Activated T-helper 2 cell treated with anti-CD3 and anti-CD28 coated beads, Interferon-gamma antibody, Interleukin-2, Interleukin-4, amounts not matched to agents 10 μg/mL and 5 μg/mL and 100 μg/mL, durations not matched to agents 14 hours and 24 hours and 36 hours (primary cell): ENCODE results near the gene FOXO3. TPM values are rescaled to one million over a fixed set of nuclear protein-coding genes. Genes with fewer than 3 reads are reported as not detected.
"Not testable (repeated sequence)": the region's sequence is repeated elsewhere in the genome, so short reads cannot be mapped to it uniquely, and the experiment has no call there.

Experiments used
- DNase-seq: peaks from one replicate; pipeline ENCODE4 v3.0.0; 2021; ENCODE audit warnings: low spot score
- H3K27ac Mint-ChIP-seq: one replicate; pipeline ENCODE4 v1.8.0; 2021; ENCODE audit warnings: mixed read lengths
- H3K27me3 Mint-ChIP-seq: one replicate; pipeline ENCODE4 v1.8.0; 2021; ENCODE audit warnings: low read depth, mixed read lengths
- H3K36me3 Mint-ChIP-seq: one replicate; pipeline ENCODE4 v1.8.0; 2021; ENCODE audit warnings: low read depth, mixed read lengths
- H3K4me1 Mint-ChIP-seq: one replicate; pipeline ENCODE4 v1.8.0; 2021; ENCODE audit warnings: low read depth, mixed read lengths
- H3K4me3 Mint-ChIP-seq: one replicate; pipeline ENCODE4 v1.8.0; 2021; ENCODE audit warnings: low read depth, mild to moderate bottlenecking, moderate library complexity, mixed read lengths
- H3K9me3 Mint-ChIP-seq: one replicate; pipeline ENCODE4 v1.8.0; 2021; ENCODE audit warnings: mixed read lengths
- intact Hi-C: fragments of 100-400 bp; cut with micrococcal nuclease; formaldehyde crosslinking; loops from one replicate; pipeline ENCODE4 v1.15.1; 2023
- total RNA-seq: library from RNA; stranded (reverse); gene quantifications from 2 replicates; pipeline ENCODE4 v1.2.3, GENCODE V29; 2022

FOXO3 gene
- total RNA-seq, result 4.7 and 5.8 TPM in 2 replicates

- Mint-ChIP-seq H3K9me3 (no peaks in the 10 kb centered on the region), H3K27ac (peak within 1 kb of the TSS; percentile 38), H3K36me3 (peaks cover 15% of the 10 kb centered on the region), H3K4me1 (peaks cover 35% of the 10 kb centered on the region), H3K27me3 (peaks cover 29% of the 10 kb centered on the region), H3K4me3 (peak within 1 kb of the TSS; percentile 79)
- intact Hi-C loops, result no loop called here
- DNase-seq, result peak; percentile 46
These were observed at the start of gene FOXO3 for GRCh38 chr6:108560463-108561308. FOXO3 (plus strand) TSS chr6:108560917; CDS start chr6:108561209, 292 bp downstream.

- no peak for DNase-seq
- Mint-ChIP-seq H3K27ac (no peak overlapping the region), H3K4me3 (no peak overlapping the region), H3K36me3 (no peaks in the 10 kb centered on the region), H3K9me3 (no peaks in the 10 kb centered on the region), H3K27me3 (peaks cover 6% of the 10 kb centered on the region), H3K4me1 (no peaks in the 10 kb centered on the region)
- intact Hi-C loops, result no loop called here
These were observed 41.8 kb upstream of the FOXO3 start for GRCh38 chr6:108518714-108519576.

- H3K4me1 Mint-ChIP-seq, result no peaks in the 10 kb centered on the region
- intact Hi-C loops, result no loop called here
- no peaks in the 10 kb centered on the region for H3K9me3 Mint-ChIP-seq
- no peaks in the 10 kb centered on the region for H3K36me3 Mint-ChIP-seq
- peaks cover 9% of the 10 kb centered on the region for H3K27me3 Mint-ChIP-seq
- DNase-seq, result no peak
- no peak overlapping the region for H3K4me3 Mint-ChIP-seq
- H3K27ac Mint-ChIP-seq, result no peak overlapping the region
These were observed 39.1 kb upstream of the FOXO3 start for GRCh38 chr6:108521616-108522107.

DNA sequence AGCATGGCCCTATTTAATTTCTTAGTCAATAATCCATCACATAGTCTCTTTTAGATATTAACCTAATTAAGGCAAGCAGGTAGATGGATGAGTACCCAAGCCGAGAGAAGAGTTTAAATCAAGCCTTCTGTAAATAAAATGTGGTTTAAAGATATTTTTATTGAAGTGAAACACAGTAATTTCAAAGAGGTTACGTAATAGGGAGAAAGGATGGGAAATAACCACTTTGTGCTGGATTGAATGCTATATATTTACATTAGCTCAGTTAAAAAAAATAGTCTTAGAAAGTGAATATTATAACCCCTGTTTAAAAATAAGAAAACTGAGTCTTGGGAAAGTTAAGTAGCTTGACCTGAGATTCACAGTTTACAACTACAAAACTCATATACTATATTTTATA lies 37.0 kb upstream of the FOXO3 start:
- no peak overlapping the region for H3K4me3 Mint-ChIP-seq
- H3K27ac Mint-ChIP-seq, result no peak overlapping the region
- DNase-seq, result no peak
- no peaks in the 10 kb centered on the region for H3K4me1 Mint-ChIP-seq
- intact Hi-C loops, result no loop called here
- H3K36me3 Mint-ChIP-seq, result no peaks in the 10 kb centered on the region
- no peaks in the 10 kb centered on the region for H3K9me3 Mint-ChIP-seq
- H3K27me3 Mint-ChIP-seq, result peaks cover 8% of the 10 kb centered on the region

GRCh38 chr6:108524528-108525248 lies 36.0 kb upstream of the FOXO3 start:
- Mint-ChIP-seq H3K27ac (no peak overlapping the region), H3K9me3 (no peaks in the 10 kb centered on the region), H3K4me1 (no peaks in the 10 kb centered on the region), H3K4me3 (no peak overlapping the region), H3K27me3 (peaks cover 11% of the 10 kb centered on the region), H3K36me3 (no peaks in the 10 kb centered on the region)
- DNase-seq, result no peak
- intact Hi-C loops, result loop anchor here (5.0 kb wide), 2 partner anchors 347 to 412 kb away; no protein-coding TSS in a partner anchor

- Mint-ChIP-seq H3K36me3 (no peaks in the 10 kb centered on the region), H3K9me3 (no peaks in the 10 kb centered on the region), H3K27ac (no peak overlapping the region), H3K4me3 (no peak overlapping the region), H3K4me1 (no peaks in the 10 kb centered on the region), H3K27me3 (peaks cover 22% of the 10 kb centered on the region)
- no peak for DNase-seq
- intact Hi-C loops, result loop anchor here (5.0 kb wide), 2 partner anchors 349 to 414 kb away; no protein-coding TSS in a partner anchor
These were observed 34.0 kb upstream of the FOXO3 start for GRCh38 chr6:108526739-108527174.

DNA sequence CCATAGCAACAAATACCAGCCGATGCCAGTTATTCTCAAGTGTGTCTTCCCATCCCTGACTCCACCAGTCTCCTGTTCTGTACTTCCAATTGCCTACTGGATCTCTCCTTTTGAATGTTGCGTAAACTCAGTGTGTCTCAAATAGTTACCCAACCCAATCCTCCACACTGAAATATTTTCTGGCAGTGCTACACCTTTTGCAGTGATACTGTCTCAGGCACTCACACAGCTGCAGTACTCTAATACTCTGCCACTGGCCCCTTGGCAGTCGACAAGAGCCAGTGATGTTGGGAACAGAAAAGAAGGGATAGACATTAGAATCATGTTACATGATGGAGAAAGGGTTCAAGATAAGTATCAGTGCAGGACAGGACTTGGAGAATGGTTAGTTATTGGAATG lies 31.8 kb upstream of the FOXO3 start:
- Mint-ChIP-seq H3K27ac (no peak overlapping the region), H3K27me3 (peaks cover 26% of the 10 kb centered on the region), H3K4me3 (no peak overlapping the region), H3K9me3 (no peaks in the 10 kb centered on the region), H3K36me3 (no peaks in the 10 kb centered on the region), H3K4me1 (no peaks in the 10 kb centered on the region)
- no peak for DNase-seq
- intact Hi-C loops, result loop anchor here (5.0 kb wide), 2 partner anchors 352 to 417 kb away; no protein-coding TSS in a partner anchor

DNA sequence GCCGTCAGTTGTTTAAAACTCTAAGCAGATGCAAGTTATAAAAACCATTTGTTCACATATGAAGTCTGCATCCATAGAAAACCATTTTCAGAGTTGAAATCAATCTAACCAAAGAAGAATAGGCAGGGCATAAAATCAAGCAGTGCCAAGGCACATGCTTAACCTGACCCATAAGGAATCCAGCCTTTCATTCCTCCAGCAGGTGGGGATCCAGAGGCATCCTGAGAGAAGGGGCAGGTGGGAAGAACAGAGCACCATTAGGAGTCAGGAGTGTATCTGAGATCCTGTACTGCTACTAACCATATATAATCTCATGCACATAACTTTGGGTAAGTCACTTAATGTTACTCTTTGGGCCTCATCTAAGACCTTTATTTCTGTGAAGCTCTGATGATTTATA lies 29.4 kb upstream of the FOXO3 start:
- no peak for DNase-seq
- Mint-ChIP-seq H3K9me3 (no peaks in the 10 kb centered on the region), H3K4me1 (no peaks in the 10 kb centered on the region), H3K27ac (no peak overlapping the region), H3K27me3 (peaks cover 28% of the 10 kb centered on the region), H3K36me3 (no peaks in the 10 kb centered on the region), H3K4me3 (no peak overlapping the region)
- intact Hi-C loops, result no loop called here

GRCh38 chr6:108535114-108535742 lies 25.5 kb upstream of the FOXO3 start:
- no peaks in the 10 kb centered on the region for H3K9me3 Mint-ChIP-seq
- no peak overlapping the region for H3K27ac Mint-ChIP-seq
- H3K4me1 Mint-ChIP-seq, result no peaks in the 10 kb centered on the region
- DNase-seq, result no peak
- H3K27me3 Mint-ChIP-seq, result peaks cover 30% of the 10 kb centered on the region
- H3K4me3 Mint-ChIP-seq, result no peak overlapping the region
- no peaks in the 10 kb centered on the region for H3K36me3 Mint-ChIP-seq
- intact Hi-C loops, result no loop called here

DNA sequence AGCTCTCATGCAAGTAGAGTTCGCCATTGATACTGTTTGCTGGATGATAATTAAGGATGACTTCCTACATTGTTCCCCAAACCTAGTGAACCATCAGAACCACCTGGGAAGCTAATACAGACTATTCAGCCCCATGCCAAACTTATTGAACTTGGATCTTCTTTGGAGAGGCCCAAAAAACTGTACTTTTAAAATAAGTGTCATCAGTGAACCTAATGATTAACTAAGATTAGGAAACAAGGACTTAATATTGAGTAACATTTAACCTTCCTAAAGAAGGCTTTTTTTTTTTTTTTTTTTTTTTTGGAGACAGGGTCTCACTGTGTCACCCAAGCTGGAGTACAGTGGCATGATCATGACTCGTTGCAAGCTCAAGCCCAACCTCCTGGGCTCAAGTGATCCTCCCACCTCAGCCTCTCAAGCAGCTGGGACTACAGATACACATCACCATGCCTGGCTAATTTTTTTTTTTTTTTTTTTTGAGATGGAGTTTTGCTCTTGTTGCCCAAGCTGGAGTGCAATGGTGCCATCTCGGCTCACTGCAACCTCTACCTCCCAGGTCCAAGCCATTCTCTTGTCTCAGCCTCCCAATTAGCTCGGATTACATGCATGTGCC lies 24.7 kb upstream of the FOXO3 start:
- DNase-seq, H3K4me3 Mint-ChIP-seq, H3K9me3 Mint-ChIP-seq, H3K36me3 Mint-ChIP-seq, H3K27ac Mint-ChIP-seq, intact Hi-C loops, H3K4me1 Mint-ChIP-seq: not testable (repeated sequence)
- H3K27me3 Mint-ChIP-seq, result peaks cover 26% of the 10 kb centered on the region

GRCh38 chr6:108541843-108542759 lies 18.6 kb upstream of the FOXO3 start:
- H3K36me3 Mint-ChIP-seq, result no peaks in the 10 kb centered on the region
- H3K27ac Mint-ChIP-seq, result no peak overlapping the region
- H3K27me3 Mint-ChIP-seq, result peaks cover 42% of the 10 kb centered on the region
- peaks cover 15% of the 10 kb centered on the region for H3K4me1 Mint-ChIP-seq
- no peaks in the 10 kb centered on the region for H3K9me3 Mint-ChIP-seq
- no peak overlapping the region for H3K4me3 Mint-ChIP-seq
- peak; percentile 53 for DNase-seq
- intact Hi-C loops, result loop anchor here (1.0 to 2.0 kb wide), 4 partner anchors 240 to 531 kb away; no protein-coding TSS in a partner anchor
